ENCODE measurements around the gene NHSL2. TPM values are rescaled to one million over a fixed set of nuclear protein-coding genes. Genes with fewer than 3 reads are reported as not detected.
A peak's percentile ranks its signal among the peaks of the same experiment; 100 is the strongest.

NHSL2 gene
- total and polyA plus RNA-seq, 7 donors, result 0.30 to 4.4 (median 1.9) TPM

DNA sequence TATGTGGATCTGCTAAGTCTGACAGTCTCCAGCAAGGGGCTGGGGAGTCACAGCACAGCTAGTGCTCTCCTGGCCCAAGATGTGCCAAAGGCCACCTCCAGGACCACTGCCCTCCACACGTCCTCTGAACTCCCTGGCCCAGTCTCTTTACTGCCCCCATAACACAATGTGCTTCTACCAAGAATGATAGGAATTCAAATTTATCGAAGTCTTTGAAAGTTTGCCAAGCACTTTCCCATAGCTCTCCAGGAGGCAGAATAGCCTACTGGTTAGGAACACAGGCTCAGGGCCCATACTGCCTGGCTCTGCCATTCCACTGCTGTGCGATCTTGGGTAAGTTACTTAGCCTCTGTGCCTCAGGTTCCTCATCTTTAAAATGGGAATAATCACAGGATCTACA, 86.7 kb downstream of the NHSL2 start:
- H3K36me3 ChIP-seq (ENCODE audit: insufficient read depth in 1 of 2, low read depth in 1 of 2), result no peaks in the 10 kb centered on the region
- ATAC-seq (no peak), DNase-seq (no peak)
- intact Hi-C loops (cut with DNase I), result no loop called here
- TF ChIP-seq, protein P1, sequence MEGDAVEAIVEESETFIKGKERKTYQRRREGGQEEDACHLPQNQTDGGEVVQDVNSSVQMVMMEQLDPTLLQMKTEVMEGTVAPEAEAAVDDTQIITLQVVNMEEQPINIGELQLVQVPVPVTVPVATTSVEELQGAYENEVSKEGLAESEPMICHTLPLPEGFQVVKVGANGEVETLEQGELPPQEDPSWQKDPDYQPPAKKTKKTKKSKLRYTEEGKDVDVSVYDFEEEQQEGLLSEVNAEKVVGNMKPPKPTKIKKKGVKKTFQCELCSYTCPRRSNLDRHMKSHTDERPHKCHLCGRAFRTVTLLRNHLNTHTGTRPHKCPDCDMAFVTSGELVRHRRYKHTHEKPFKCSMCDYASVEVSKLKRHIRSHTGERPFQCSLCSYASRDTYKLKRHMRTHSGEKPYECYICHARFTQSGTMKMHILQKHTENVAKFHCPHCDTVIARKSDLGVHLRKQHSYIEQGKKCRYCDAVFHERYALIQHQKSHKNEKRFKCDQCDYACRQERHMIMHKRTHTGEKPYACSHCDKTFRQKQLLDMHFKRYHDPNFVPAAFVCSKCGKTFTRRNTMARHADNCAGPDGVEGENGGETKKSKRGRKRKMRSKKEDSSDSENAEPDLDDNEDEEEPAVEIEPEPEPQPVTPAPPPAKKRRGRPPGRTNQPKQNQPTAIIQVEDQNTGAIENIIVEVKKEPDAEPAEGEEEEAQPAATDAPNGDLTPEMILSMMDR (IDR thresholded peaks at IDR 0.05), result no peak
- no peaks in the 10 kb centered on the region for H3K9me3 ChIP-seq
- WGBS, 3 donors, result 47 to 53% (median 53%) methylated on average over 3 of the region's 3 CpGs
- peaks cover 0 to 10% (median 0%) of the 10 kb centered on the region in 3 donors for H3K27me3 ChIP-seq (ENCODE audit: insufficient read depth in 3 of 3, low read length in 2 of 3)
- no peak overlapping the region for H3K4me3 ChIP-seq
- no peak overlapping the region for H3K27ac ChIP-seq
- H3K4me1 ChIP-seq, result no peaks in the 10 kb centered on the region

DNA sequence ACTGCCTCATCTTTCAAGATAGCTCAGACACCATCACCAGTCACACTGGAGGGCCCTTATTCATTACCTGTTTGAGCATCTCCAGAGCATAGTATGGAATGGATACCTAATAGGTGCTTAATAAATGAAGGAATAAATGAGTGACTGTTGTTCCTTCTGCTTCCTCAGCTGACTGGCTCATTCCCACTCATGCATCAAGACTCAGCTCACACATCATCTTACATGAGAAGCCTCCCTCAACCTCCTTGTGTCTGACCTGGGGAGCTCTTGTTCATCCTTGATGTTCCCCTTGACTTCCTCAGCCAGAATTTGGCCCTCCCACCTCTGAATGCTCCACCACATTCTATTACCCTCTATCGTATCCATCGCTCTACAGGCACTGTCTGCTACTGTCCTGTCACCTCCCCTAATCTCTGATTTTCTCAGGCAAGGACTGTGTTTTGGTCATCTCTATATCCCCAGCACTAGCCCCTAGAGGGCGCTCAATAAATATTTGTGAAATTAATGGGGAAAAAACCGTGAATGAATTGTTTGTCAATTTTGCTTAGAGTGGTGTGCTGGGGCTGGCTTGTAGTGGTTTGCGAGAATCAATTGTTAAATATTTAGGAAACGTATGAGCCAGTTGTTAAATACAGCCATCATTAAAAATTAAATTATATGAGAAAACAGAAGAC, 88.3 kb downstream of the NHSL2 start:
- no peak for DNase-seq
- Histone ChIP-seq H3K27ac (no peak overlapping the region), H3K4me1 (no peaks in the 10 kb centered on the region), H3K27me3 (ENCODE audit: insufficient read depth in 3 of 3, low read length in 2 of 3) (peaks cover 0 to 21% (median 0%) of the 10 kb centered on the region in 3 donors), H3K4me3 (no peak overlapping the region), H3K36me3 (ENCODE audit: insufficient read depth in 1 of 2, low read depth in 1 of 2) (no peaks in the 10 kb centered on the region), H3K9me3 (no peaks in the 10 kb centered on the region)
- peak in 1 of 4 donors; percentile 64 for ATAC-seq
- intact Hi-C loops (cut with DNase I), result no loop called here
- TF ChIP-seq, protein P1 (IDR thresholded peaks at IDR 0.05), result peak; percentile 55
- 15 to 31% (median 24%) methylated on average over 6 of the region's 6 CpGs for WGBS, 3 donors

DNA sequence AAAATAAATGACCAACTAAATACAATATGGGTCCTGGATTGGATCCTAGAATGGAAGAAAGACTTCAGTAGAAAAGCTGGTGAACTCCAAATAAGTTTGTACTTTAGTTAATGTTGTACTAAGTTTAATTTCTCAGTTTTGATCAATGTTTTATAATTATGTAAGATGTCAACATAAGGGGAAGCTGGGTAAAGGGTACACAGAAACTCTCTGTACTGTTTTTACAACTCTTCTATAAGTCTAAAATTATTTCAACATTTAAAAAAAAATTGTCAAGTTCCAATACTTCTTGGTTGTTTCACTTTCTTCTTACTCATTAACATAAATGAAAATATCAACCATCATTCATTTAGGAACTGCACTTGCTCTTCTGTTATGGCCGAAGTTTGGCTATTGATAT, 88.9 kb downstream of the NHSL2 start:
- TF ChIP-seq, protein P1 (IDR thresholded peaks at IDR 0.05), result no peak
- DNase-seq (no peak), ATAC-seq (no peak)
- Histone ChIP-seq H3K9me3 (no peaks in the 10 kb centered on the region), H3K27me3 (ENCODE audit: insufficient read depth in 3 of 3, low read length in 2 of 3) (peaks cover 0 to 21% (median 0%) of the 10 kb centered on the region in 3 donors), H3K4me1 (no peaks in the 10 kb centered on the region), H3K4me3 (no peak overlapping the region), H3K36me3 (ENCODE audit: insufficient read depth in 1 of 2, low read depth in 1 of 2) (no peaks in the 10 kb centered on the region), H3K27ac (no peak overlapping the region)
- intact Hi-C loops (cut with DNase I), result no loop called here
- 95 to 100% (median 96%) methylated on average over 1 of the region's 1 CpG for WGBS, 3 donors

- TF ChIP-seq, protein P1 (IDR thresholded peaks at IDR 0.05), result no peak
- WGBS, 3 donors, result 60 to 78% (median 65%) methylated on average over 3 of the region's 3 CpGs
- intact Hi-C loops (cut with DNase I), result no loop called here
These were observed 90.8 kb downstream of the NHSL2 start for GRCh38 chrX:72001471-72001870.

GRCh38 chrX:72001906-72002305, 91.3 kb downstream of the NHSL2 start:
- no peak overlapping the region for H3K4me3 ChIP-seq
- H3K36me3 ChIP-seq (ENCODE audit: insufficient read depth in 1 of 2, low read depth in 1 of 2), result no peaks in the 10 kb centered on the region
- no peaks in the 10 kb centered on the region for H3K9me3 ChIP-seq
- 80 to 100% (median 95%) methylated on average over 2 of the region's 2 CpGs for WGBS, 3 donors
- no peak overlapping the region for H3K27ac ChIP-seq
- H3K4me1 ChIP-seq, result no peaks in the 10 kb centered on the region
- intact Hi-C loops (cut with DNase I), result no loop called here
- no peak for ATAC-seq
- TF ChIP-seq, protein P1 (IDR thresholded peaks at IDR 0.05), result no peak
- DNase-seq, result no peak
- peaks cover 0 to 21% (median 0%) of the 10 kb centered on the region in 3 donors for H3K27me3 ChIP-seq (ENCODE audit: insufficient read depth in 3 of 3, low read length in 2 of 3)

More at GRCh38 chrX:72001471-72001870, 90.8 kb downstream of the NHSL2 start:
- ATAC-seq, result no peak
- no peaks in the 10 kb centered on the region for H3K4me1 ChIP-seq
- DNase-seq, result no peak
- H3K27me3 ChIP-seq (ENCODE audit: insufficient read depth in 3 of 3, low read length in 2 of 3), result peaks cover 0 to 21% (median 0%) of the 10 kb centered on the region in 3 donors
- H3K36me3 ChIP-seq (ENCODE audit: insufficient read depth in 1 of 2, low read depth in 1 of 2), result no peaks in the 10 kb centered on the region
- H3K4me3 ChIP-seq, result no peak overlapping the region
- H3K9me3 ChIP-seq, result no peaks in the 10 kb centered on the region
- H3K27ac ChIP-seq, result no peak overlapping the region
